GM12878 (cell line): ENCODE results near the gene KCNQ1. TPM values are rescaled to one million over a fixed set of nuclear protein-coding genes. Genes with fewer than 3 reads are reported as not detected.

Source experiments
- ATAC-seq: fragments of 200-7000 bp; cut with Tn5 transposase; 3 replicates; pipeline ENCODE4 v1.9.1; 2020; ENCODE audit warnings: mild to moderate bottlenecking, moderate library complexity
- BruUV-seq: library from RNA; stranded (reverse); fragments of 400-500 nt; replicated peaks from 2 replicates; lab custom pipeline; 2021; lab: Mats Ljungman, UMichigan
- CTCF ChIA-PET: fragments of 300-600 bp; sonication (Branson Sonifier 250); formaldehyde crosslinking; extraction: SDS; loops from one replicate; lab custom pipeline; 2021; ENCODE audit warnings: inconsistent platforms; lab: Yijun Ruan, JAX
- POLR2A ChIA-PET: fragments of 350-600 bp; formaldehyde crosslinking; extraction: SDS; loops from one replicate; lab custom pipeline; 2021; ENCODE audit warnings: inconsistent platforms; lab: Charles Lee
- RAD21 ChIA-PET: fragments of 300-600 bp; sonication (Branson Sonifier 250); formaldehyde crosslinking; loops from one replicate; lab custom pipeline; 2023; ENCODE audit warnings: antibody characterized with exemption; ENCODE audit not compliant: unreplicated experiment; lab: Charles Lee
- SMC1A ChIA-PET: fragments of 300-600 bp; sonication (Branson Sonifier 250); formaldehyde crosslinking; loops from one replicate; lab custom pipeline; 2023; ENCODE audit not compliant: unreplicated experiment, uncharacterized antibody; lab: Charles Lee
- DNase-seq: peaks from one replicate; pipeline ENCODE4 v3.0.0-alpha.2; 2011; ENCODE audit warnings: low read depth, low spot score
- FAIRE-seq: peaks from 3 replicates; lab custom pipeline; 2011; peaks lifted over from hg19 to GRCh38; lab: Jason Lieb, UNC
- H2AFZ ChIP-seq: 2 replicates; pipeline ENCODE4 v1.6.0; 2011; ENCODE audit warnings: low read depth, low read length, control low read depth; ENCODE audit not compliant: control insufficient read depth
- H3K27ac ChIP-seq: 2 replicates; pipeline ENCODE4 v1.5.1; 2011; ENCODE audit warnings: control low read depth; ENCODE audit not compliant: control insufficient read depth, insufficient read depth
- H3K27me3 ChIP-seq, 2 experiments: replicated peaks in 1 of 2; 2 replicates each; pipeline versions ENCODE4 v1.6.0 to v1.6.1; 2011; ENCODE audit warnings: low read length in 1 of 2; ENCODE audit not compliant: control insufficient read depth in 2 of 2, insufficient read depth in 2 of 2
- H3K36me3 ChIP-seq, 2 experiments: 2 replicates each; pipeline ENCODE4 v1.5.1; 2011; ENCODE audit warnings: low read length in 1 of 2; ENCODE audit not compliant: control insufficient read depth in 2 of 2, insufficient read depth in 2 of 2
- H3K4me1 ChIP-seq: 2 replicates; pipeline ENCODE4 v1.6.1; 2011; ENCODE audit warnings: mild to moderate bottlenecking, low read length, moderate library complexity, mixed read lengths; ENCODE audit not compliant: control insufficient read depth, insufficient read depth
- H3K4me2 ChIP-seq: 2 replicates; pipeline ENCODE4 v1.6.0; 2011; ENCODE audit warnings: control low read depth; ENCODE audit not compliant: control insufficient read depth, insufficient read depth
- H3K4me3 ChIP-seq: fragments of 200-600 bp; sonication (generic); 2 replicates; pipeline ENCODE4 v1.5.1; 2016
- H3K79me2 ChIP-seq: 2 replicates; pipeline ENCODE4 v1.6.0; 2011; ENCODE audit warnings: low read length; ENCODE audit not compliant: control insufficient read depth, insufficient read depth
- H3K9ac ChIP-seq: 2 replicates; pipeline ENCODE4 v1.8.0; 2011; ENCODE audit warnings: low read length, control low read depth, mixed read lengths; ENCODE audit not compliant: control insufficient read depth, insufficient read depth
- H3K9me3 ChIP-seq: replicated peaks from 3 replicates; pipeline ENCODE4 v1.5.1; 2011; ENCODE audit warnings: mild to moderate bottlenecking, low read length; ENCODE audit not compliant: control insufficient read depth, insufficient read depth
- H4K20me1 ChIP-seq: 2 replicates; pipeline ENCODE4 v1.6.0; 2011; ENCODE audit not compliant: control insufficient read depth, insufficient read depth
- EED ChIP-seq: sonication (generic); IDR thresholded peaks from 2 replicates; pipeline ENCODE4 v1.6.1; 2016; ENCODE audit warnings: antibody characterized with exemption, low read depth
- GATAD2B ChIP-seq: fragments of 450-650 bp; conservative IDR thresholded peaks from 2 replicates; pipeline ENCODE4 v1.6.1; 2017; ENCODE audit warnings: low read depth, mild to moderate bottlenecking, moderate library complexity
- NFYA ChIP-seq: IDR thresholded peaks from 2 replicates; pipeline ENCODE4 v1.6.1; 2011; ENCODE audit warnings: low read depth, mild to moderate bottlenecking, low read length, improper control_type of control experiment, borderline replicate concordance
- NKRF ChIP-seq: fragments of 450-650 bp; conservative IDR thresholded peaks from 2 replicates; pipeline ENCODE4 v1.6.1; 2017; ENCODE audit warnings: mild to moderate bottlenecking, moderate library complexity
- RBBP5 ChIP-seq: fragments of 200-600 bp; sonication (generic); conservative IDR thresholded peaks from 2 replicates; pipeline ENCODE4 v1.6.1; 2016
- RCOR1 ChIP-seq: conservative IDR thresholded peaks from 2 replicates; pipeline ENCODE4 v1.6.1; 2012; ENCODE audit warnings: low read depth, low read length, improper control_type of control experiment
- RELA ChIP-seq: fragments of 450-650 bp; IDR thresholded peaks from 2 replicates; pipeline ENCODE4 v1.8.0; 2014; ENCODE audit warnings: borderline replicate concordance; ENCODE audit not compliant: partially characterized antibody
- SREBF1 ChIP-seq: IDR thresholded peaks from 2 replicates; pipeline ENCODE4 v1.6.1; 2012; ENCODE audit warnings: mild to moderate bottlenecking, low read length
- ZNF592 ChIP-seq: fragments of 450-650 bp; IDR thresholded peaks from 2 replicates; pipeline ENCODE4 v1.6.1; 2017; ENCODE audit warnings: mild to moderate bottlenecking, moderate library complexity
- WGBS: methylation state at CpG from one replicate; pipeline ENCODE4 v1.1.6; 2016; ENCODE audit warnings: low lambda C conversion rate; ENCODE audit not compliant: insufficient replicate concordance, insufficient coverage; ENCODE audit errors: missing lambda C conversion rate; 5-methylcytosine and 5-hydroxymethylcytosine counted together
- in situ Hi-C: fragments of 300-500 bp; cut with MboI; formaldehyde crosslinking; loops from 9 replicates; pipeline ENCODE4 v1.14.3; 2018; ENCODE audit warnings: mixed read lengths
- intact Hi-C: fragments of 100-400 bp; cut with micrococcal nuclease; formaldehyde crosslinking; loops from one replicate; pipeline ENCODE4 v1.14.2; 2022; ENCODE audit not compliant: unreplicated experiment
- polyA plus RNA-seq, 11 experiments: library from polyadenylated mRNA; depleted of rRNA in 4 of 11; unstranded in 6 of 11; stranded (reverse) in 5 of 11; fragments of >200 nt; fragmentation: Nextera tagmentation in 4 of 11; fragmentation: Illumina TruSeq in 1 of 11; extraction: Ambion mirVana in 4 of 11; extraction: Trizol in 1 of 11; gene quantifications; 1 replicate in 1 of 11; 2 replicates in 10 of 11; pipeline versions ENCODE4 v1.2.1 to v1.2.3, GENCODE V29; 2011 to 2016; ENCODE audit warnings: inconsistent platforms in 2 of 11, missing spikeins in 2 of 11, low read depth in 1 of 11
- total RNA-seq, 4 experiments: library from RNA; depleted of rRNA in 3 of 4; stranded (reverse); fragments of >200 nt in 3 of 4; fragmentation: Illumina TruSeq in 1 of 4; extraction: Trizol in 1 of 4; gene quantifications; 2 replicates each; pipeline versions ENCODE4 v1.2.1 to v1.2.3, GENCODE V29; 2013 to 2021

The KCNQ1 gene
- total and polyA plus RNA-seq, 10 of the 15 experiments (the other 5 are each of a cell fraction or from before 2014, with no cell fraction given) = 0.03 to 0.15 (median 0.12) TPM; not detected in 7

- SMC1A ChIA-PET = no interaction called here
- no peak overlapping the region for H3K4me3 ChIP-seq
- POLR2A ChIA-PET = no interaction called here
- H2AFZ ChIP-seq = no peak overlapping the region
- no peak for ATAC-seq
- H3K27ac ChIP-seq = no peak overlapping the region
- H3K27me3 ChIP-seq = no peaks in the 10 kb centered on the region
- in situ Hi-C loops = no loop called here
- intact Hi-C loops = no loop called here
- DNase-seq = no peak
- no peak overlapping the region for H3K9ac ChIP-seq
- 35% methylated on average over 18 of the region's 18 CpGs for WGBS
- no peak for FAIRE-seq
- no peaks in the 10 kb centered on the region for H4K20me1 ChIP-seq
- H3K4me1 ChIP-seq = no peaks in the 10 kb centered on the region
- no peaks in the 10 kb centered on the region for H3K36me3 ChIP-seq
- TF ChIP-seq GATAD2B (no peak), RBBP5 (no peak), NFYA (no peak)
- RAD21 ChIA-PET = no interaction called here
- H3K79me2 ChIP-seq = no peaks in the 10 kb centered on the region
- CTCF ChIA-PET = no interaction called here
- H3K4me2 ChIP-seq = no peak overlapping the region
- H3K9me3 ChIP-seq = no peaks in the 10 kb centered on the region
- BruUV-seq = no TSS peak
Measured at GRCh38 chr11:2586087-2586792, 141.4 kb downstream of the KCNQ1 start.

- no peak overlapping the region for H3K4me2 ChIP-seq
- no peak for DNase-seq
- no peak for ATAC-seq
- ChIA-PET CTCF (no interaction called here), RAD21 (no interaction called here), SMC1A (no interaction called here), POLR2A (no interaction called here)
- no peak overlapping the region for H3K27ac ChIP-seq
- no peak for FAIRE-seq
- BruUV-seq = no TSS peak
- no peaks in the 10 kb centered on the region for H3K4me1 ChIP-seq
- WGBS = 7% methylated on average over 5 of the region's 5 CpGs
- TF ChIP-seq ZNF592 (no peak), EED (no peak), NKRF (no peak), RELA (no peak), RCOR1 (no peak), SREBF1 (no peak)
- no peaks in the 10 kb centered on the region for H3K9me3 ChIP-seq
- no peaks in the 10 kb centered on the region for H3K27me3 ChIP-seq
- no peaks in the 10 kb centered on the region for H4K20me1 ChIP-seq
- no peak overlapping the region for H3K4me3 ChIP-seq
- in situ Hi-C loops = no loop called here
- no peak overlapping the region for H3K9ac ChIP-seq
- no peaks in the 10 kb centered on the region for H3K36me3 ChIP-seq
- intact Hi-C loops = no loop called here
- no peaks in the 10 kb centered on the region for H3K79me2 ChIP-seq
- no peak overlapping the region for H2AFZ ChIP-seq
Measured at GRCh38 chr11:2586793-2587131, 142.0 kb downstream of the KCNQ1 start.
